Measurements from ENCODE around the gene DNAH5.

Gene DNAH5

DNA sequence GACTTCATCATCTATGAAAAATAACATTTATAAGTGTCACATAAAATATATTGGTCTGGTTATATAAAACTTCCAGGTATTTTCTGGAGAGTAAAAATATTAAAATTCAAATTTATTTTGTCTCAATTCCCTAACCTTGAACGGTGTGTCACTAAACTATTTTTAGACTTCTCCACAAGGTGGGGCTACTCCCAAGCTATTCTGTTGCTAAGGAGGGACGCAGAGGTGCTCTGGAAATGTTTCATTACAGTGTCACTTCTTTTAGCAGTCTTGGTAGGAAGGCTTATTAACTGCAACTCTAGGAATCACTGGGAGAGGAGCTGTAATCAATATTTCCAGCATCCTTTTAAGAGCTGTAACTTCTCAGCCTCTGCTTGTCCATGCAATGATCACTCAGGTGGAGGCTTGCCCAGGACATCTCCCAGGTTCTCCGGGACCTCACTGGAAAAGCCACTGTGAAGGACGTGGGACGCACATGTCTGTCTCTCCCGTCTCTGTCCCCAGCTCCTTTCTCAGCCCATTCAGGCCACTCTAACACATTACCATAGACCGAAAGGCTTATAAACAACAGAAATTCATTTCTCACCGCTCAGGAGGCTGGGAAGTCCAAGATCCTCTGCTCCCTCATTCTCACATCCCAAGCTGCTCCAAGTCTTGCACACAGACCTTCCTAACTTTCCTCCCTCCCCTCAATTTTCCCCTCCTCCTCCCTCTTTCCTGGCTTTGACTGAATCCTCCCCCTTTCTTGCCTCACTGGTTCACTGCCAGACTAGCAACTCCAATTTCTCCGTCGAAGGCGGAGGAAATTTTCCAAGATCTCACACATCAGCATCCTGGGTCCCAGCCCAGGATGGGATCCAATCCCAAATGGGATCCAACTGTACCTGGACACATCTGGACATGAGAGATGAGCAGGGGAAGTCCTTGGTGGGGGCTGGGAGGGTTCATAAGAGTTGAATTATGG is 32.7 kb upstream of the DNAH5 start:
- Histone ChIP-seq H3K4me3 (ENCODE audit: insufficient read depth, low read depth, low read length) (no peak overlapping the region), H3K4me1 (ENCODE audit: control insufficient read depth, insufficient read depth, low read length) (no peaks in the 10 kb centered on the region), H3K36me3 (ENCODE audit: control insufficient read depth, insufficient read depth, low read length) (no peaks in the 10 kb centered on the region), H3K27ac (ENCODE audit: insufficient read depth, low read depth, low read length, poor library complexity, severe bottlenecking) (no peak overlapping the region), H3K9me3 (ENCODE audit: control insufficient read depth, low read length) (no peaks in the 10 kb centered on the region), H3K27me3 (ENCODE audit: control insufficient read depth, insufficient read depth, low read length, poor library complexity, severe bottlenecking) (no peaks in the 10 kb centered on the region)
- WGBS, 2 experiments: 76 to 80% methylated on average over 11 of the region's 11 CpGs

DNA sequence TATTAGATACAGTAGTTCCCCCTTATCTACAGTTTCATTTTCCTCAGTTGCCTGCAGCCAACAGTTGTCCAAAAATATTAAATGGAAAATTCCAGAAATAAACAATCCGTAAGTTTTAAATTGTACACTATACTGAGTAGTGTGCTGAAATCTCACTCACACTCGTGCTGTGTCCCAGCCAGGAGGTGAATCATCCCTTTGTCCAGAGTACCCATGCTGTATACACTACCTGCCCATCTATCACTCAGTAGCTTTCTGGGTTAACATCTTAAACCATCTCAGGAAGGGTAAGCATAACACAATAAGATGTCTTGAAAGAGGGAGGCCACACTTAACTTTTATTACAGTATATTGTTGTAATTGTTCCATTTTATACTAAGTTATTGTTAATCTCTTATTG is 31.7 kb upstream of the DNAH5 start:
- no peak overlapping the region for H3K4me3 ChIP-seq (ENCODE audit: insufficient read depth, low read depth, low read length)
- no peaks in the 10 kb centered on the region for H3K36me3 ChIP-seq (ENCODE audit: control insufficient read depth, insufficient read depth, low read length)
- WGBS, 2 experiments: 74 to 79% methylated on average over 2 of the region's 2 CpGs
- H3K9me3 ChIP-seq (ENCODE audit: control insufficient read depth, low read length): no peaks in the 10 kb centered on the region
- no peaks in the 10 kb centered on the region for H3K4me1 ChIP-seq (ENCODE audit: control insufficient read depth, insufficient read depth, low read length)
- no peak overlapping the region for H3K27ac ChIP-seq (ENCODE audit: insufficient read depth, low read depth, low read length, poor library complexity, severe bottlenecking)
- H3K27me3 ChIP-seq (ENCODE audit: control insufficient read depth, insufficient read depth, low read length, poor library complexity, severe bottlenecking): no peaks in the 10 kb centered on the region

DNA sequence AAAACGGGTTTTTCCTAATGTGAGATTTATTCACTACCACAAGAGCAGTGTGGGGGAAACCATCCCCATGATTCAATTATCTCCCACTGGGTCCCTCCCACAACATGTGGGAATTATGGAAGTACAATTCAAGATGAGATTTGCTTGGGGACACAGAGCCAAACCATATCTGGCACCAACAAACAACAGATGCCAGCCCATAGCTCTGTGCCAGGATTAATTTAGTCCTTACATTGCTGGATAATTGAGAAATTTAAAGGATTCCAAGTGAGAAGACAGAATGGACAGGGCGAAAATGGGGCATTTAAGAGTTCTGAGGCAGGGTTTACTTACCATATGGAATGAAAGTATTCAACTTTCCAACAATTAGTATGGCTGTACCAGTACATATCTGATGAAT is 30.8 kb upstream of the DNAH5 start:
- H3K27ac ChIP-seq (ENCODE audit: insufficient read depth, low read depth, low read length, poor library complexity, severe bottlenecking): no peak overlapping the region
- no peaks in the 10 kb centered on the region for H3K36me3 ChIP-seq (ENCODE audit: control insufficient read depth, insufficient read depth, low read length)
- H3K27me3 ChIP-seq (ENCODE audit: control insufficient read depth, insufficient read depth, low read length, poor library complexity, severe bottlenecking): no peaks in the 10 kb centered on the region
- 97 to 100% methylated on average over 2 of the region's 2 CpGs for WGBS, 2 experiments
- no peaks in the 10 kb centered on the region for H3K4me1 ChIP-seq (ENCODE audit: control insufficient read depth, insufficient read depth, low read length)
- H3K9me3 ChIP-seq (ENCODE audit: control insufficient read depth, low read length): no peaks in the 10 kb centered on the region
- H3K4me3 ChIP-seq (ENCODE audit: insufficient read depth, low read depth, low read length): no peak overlapping the region

DNA sequence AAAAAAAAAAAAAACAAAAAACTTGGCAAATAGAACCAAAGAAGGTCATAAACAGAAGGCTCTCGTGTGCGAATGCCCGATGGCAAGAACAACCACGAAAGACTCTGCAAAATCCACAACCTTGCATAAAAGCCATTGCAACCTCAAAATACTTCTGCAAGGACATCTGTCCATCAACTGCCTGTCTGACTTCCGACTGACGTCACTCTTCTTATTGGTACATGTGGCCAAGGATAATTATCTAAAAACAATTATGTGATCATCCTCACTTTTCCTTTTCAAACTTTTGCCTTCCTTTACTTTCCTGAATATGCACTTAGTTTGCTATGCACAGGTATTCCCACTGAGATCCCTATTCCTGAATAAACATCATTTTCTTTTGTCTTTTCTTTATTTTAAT is 29.2 kb upstream of the DNAH5 start:
- H3K27me3 ChIP-seq (ENCODE audit: control insufficient read depth, insufficient read depth, low read length, poor library complexity, severe bottlenecking): no peaks in the 10 kb centered on the region
- H3K36me3 ChIP-seq (ENCODE audit: control insufficient read depth, insufficient read depth, low read length): no peaks in the 10 kb centered on the region
- H3K4me1 ChIP-seq (ENCODE audit: control insufficient read depth, insufficient read depth, low read length): no peaks in the 10 kb centered on the region

DNA sequence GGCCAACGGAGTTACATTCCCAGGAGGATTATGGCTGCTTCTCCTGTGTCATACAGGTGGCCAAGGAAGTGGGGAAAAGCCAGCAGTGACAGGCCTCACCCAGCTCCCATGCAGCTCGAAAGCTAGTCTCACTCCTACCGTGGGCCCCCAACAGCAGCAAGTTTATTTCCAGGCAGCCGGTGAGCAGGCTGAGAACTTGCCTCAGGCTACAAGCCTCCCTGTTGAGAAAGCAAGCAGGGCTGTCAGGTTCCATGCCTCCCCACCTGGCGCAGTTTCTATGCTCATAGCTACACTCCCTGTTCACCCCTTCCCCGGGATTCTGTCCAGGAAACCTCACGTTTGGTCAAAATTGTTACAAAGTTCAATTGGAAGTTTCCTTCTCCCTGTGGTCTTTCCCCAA is 27.5 kb upstream of the DNAH5 start:
- Histone ChIP-seq H3K4me1 (ENCODE audit: control insufficient read depth, insufficient read depth, low read length) (no peaks in the 10 kb centered on the region), H3K4me3 (ENCODE audit: insufficient read depth, low read depth, low read length) (no peak overlapping the region), H3K9me3 (ENCODE audit: control insufficient read depth, low read length) (no peaks in the 10 kb centered on the region), H3K27me3 (ENCODE audit: control insufficient read depth, insufficient read depth, low read length, poor library complexity, severe bottlenecking) (no peaks in the 10 kb centered on the region), H3K36me3 (ENCODE audit: control insufficient read depth, insufficient read depth, low read length) (no peaks in the 10 kb centered on the region), H3K27ac (ENCODE audit: insufficient read depth, low read depth, low read length, poor library complexity, severe bottlenecking) (no peak overlapping the region)
- WGBS, 2 experiments: 83 to 86% methylated on average over 7 of the region's 7 CpGs

More for the DNA sequence above, 29.2 kb upstream of the DNAH5 start:
- no peak overlapping the region for H3K4me3 ChIP-seq (ENCODE audit: insufficient read depth, low read depth, low read length)
- H3K9me3 ChIP-seq (ENCODE audit: control insufficient read depth, low read length): no peaks in the 10 kb centered on the region
- WGBS, 2 experiments: 93 to 94% methylated on average over 6 of the region's 6 CpGs
- H3K27ac ChIP-seq (ENCODE audit: insufficient read depth, low read depth, low read length, poor library complexity, severe bottlenecking): no peak overlapping the region

DNA sequence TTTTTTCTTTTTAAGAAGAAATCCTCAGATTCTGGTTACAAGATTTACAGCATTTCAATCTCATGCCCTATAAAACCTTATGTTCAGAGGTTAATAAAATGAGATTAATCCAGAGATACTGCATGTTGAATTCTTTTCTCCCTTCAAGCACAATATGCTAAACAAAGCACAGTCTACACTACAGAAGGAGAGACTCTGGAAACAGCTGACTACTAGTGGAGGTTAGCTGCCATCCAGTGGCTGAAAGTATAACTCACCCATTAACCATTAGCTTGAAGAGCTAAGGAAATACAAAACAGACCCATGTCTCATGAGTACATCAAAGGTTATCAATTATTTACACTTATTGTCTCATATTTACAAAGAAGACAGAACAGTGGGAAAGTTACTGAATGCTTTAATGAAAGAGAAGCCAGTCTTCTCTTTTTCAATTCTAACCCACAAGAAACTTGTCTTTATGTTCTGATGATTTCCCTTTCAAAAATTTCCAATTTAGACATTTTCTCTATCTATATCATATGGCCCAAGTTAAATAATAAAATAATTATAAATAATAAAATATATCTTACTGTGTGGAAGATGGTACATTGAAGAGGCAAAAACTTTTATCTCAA is 12.7 kb upstream of the DNAH5 start:
- H3K9me3 ChIP-seq (ENCODE audit: control insufficient read depth, low read length): no peaks in the 10 kb centered on the region
- H3K27ac ChIP-seq (ENCODE audit: insufficient read depth, low read depth, low read length, poor library complexity, severe bottlenecking): no peak overlapping the region
- no peaks in the 10 kb centered on the region for H3K4me1 ChIP-seq (ENCODE audit: control insufficient read depth, insufficient read depth, low read length)

DNA sequence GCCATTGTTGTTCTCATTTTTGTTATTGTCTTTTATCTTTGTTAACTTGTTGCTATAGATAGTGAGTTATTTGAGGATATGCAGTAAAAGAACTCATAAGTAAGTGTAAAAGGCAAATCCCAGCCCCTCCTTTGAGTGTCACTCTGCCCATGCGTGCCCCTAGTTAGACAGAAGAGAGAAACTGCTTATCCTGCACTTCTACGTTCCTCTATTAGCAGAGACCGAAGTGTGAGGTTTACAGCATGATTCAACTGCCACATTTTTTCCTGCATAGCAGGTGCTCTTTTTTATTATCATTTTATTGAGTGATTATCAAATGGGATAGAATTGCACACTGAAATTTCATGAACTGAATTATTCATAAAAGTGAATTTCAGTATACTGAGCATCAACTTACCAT is 12.0 kb upstream of the DNAH5 start:
- 93 to 100% methylated on average over 3 of the region's 3 CpGs for WGBS, 2 experiments
- no peaks in the 10 kb centered on the region for H3K27me3 ChIP-seq (ENCODE audit: control insufficient read depth, insufficient read depth, low read length, poor library complexity, severe bottlenecking)
- no peaks in the 10 kb centered on the region for H3K4me1 ChIP-seq (ENCODE audit: control insufficient read depth, insufficient read depth, low read length)
- no peak overlapping the region for H3K4me3 ChIP-seq (ENCODE audit: insufficient read depth, low read depth, low read length)
- no peaks in the 10 kb centered on the region for H3K9me3 ChIP-seq (ENCODE audit: control insufficient read depth, low read length)
- no peak overlapping the region for H3K27ac ChIP-seq (ENCODE audit: insufficient read depth, low read depth, low read length, poor library complexity, severe bottlenecking)
- H3K36me3 ChIP-seq (ENCODE audit: control insufficient read depth, insufficient read depth, low read length): no peaks in the 10 kb centered on the region

More for the DNA sequence above, 12.7 kb upstream of the DNAH5 start:
- Histone ChIP-seq H3K27me3 (ENCODE audit: control insufficient read depth, insufficient read depth, low read length, poor library complexity, severe bottlenecking) (no peaks in the 10 kb centered on the region), H3K36me3 (ENCODE audit: control insufficient read depth, insufficient read depth, low read length) (no peaks in the 10 kb centered on the region), H3K4me3 (ENCODE audit: insufficient read depth, low read depth, low read length) (no peak overlapping the region)

DNA sequence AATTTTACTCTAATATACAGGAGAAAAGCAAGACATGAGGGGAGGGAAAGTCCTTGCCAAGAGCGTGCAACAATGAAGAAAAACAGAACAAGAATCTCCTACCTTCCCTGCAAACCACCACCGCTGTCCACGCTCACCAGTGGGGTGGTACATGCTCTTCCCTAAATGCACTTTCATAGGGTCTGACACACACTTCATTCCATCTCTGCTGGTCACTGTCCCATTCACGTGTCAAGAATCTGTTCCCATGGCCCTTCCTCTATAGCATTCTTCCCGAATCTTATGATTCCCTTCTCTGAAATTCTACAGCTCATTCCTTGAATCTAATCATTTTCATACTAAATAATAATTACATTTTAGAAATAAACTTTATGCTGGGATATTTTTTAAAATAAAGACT is 11.4 kb upstream of the DNAH5 start:
- Histone ChIP-seq H3K4me1 (ENCODE audit: control insufficient read depth, insufficient read depth, low read length) (no peaks in the 10 kb centered on the region), H3K4me3 (ENCODE audit: insufficient read depth, low read depth, low read length) (no peak overlapping the region), H3K36me3 (ENCODE audit: control insufficient read depth, insufficient read depth, low read length) (no peaks in the 10 kb centered on the region), H3K9me3 (ENCODE audit: control insufficient read depth, low read length) (no peaks in the 10 kb centered on the region), H3K27me3 (ENCODE audit: control insufficient read depth, insufficient read depth, low read length, poor library complexity, severe bottlenecking) (no peaks in the 10 kb centered on the region), H3K27ac (ENCODE audit: insufficient read depth, low read depth, low read length, poor library complexity, severe bottlenecking) (no peak overlapping the region)
- 81 to 93% methylated on average over 5 of the region's 5 CpGs for WGBS, 2 experiments

DNA sequence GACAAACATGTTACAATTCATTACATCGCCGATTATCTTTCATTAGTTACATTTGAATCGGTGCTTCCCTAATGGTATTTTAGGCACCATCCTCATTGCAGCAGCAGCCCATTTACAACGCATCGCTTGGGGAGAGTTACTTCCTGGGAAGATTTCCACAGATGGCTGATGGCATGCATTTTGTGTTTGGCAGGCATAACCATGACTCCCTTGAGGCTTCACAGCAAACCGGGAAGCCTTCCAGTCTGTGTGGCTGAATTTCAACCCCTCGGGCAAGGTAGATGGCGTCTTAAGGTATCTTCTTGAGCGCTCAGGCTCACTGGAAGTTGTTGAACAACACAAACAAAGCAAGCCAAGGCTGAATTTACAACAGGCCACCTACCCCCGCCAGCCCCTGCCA is 1.6 kb upstream of the DNAH5 start:
- H3K27ac ChIP-seq (ENCODE audit: insufficient read depth, low read depth, low read length, poor library complexity, severe bottlenecking): no peak overlapping the region
- no peaks in the 10 kb centered on the region for H3K9me3 ChIP-seq (ENCODE audit: control insufficient read depth, low read length)
- no peaks in the 10 kb centered on the region for H3K36me3 ChIP-seq (ENCODE audit: control insufficient read depth, insufficient read depth, low read length)
- H3K4me1 ChIP-seq (ENCODE audit: control insufficient read depth, insufficient read depth, low read length): peaks cover 6% of the 10 kb centered on the region
- H3K4me3 ChIP-seq (ENCODE audit: insufficient read depth, low read depth, low read length): no peak overlapping the region
- 94 to 96% methylated on average over 10 of the region's 10 CpGs for WGBS, 2 experiments
- H3K27me3 ChIP-seq (ENCODE audit: control insufficient read depth, insufficient read depth, low read length, poor library complexity, severe bottlenecking): no peaks in the 10 kb centered on the region

DNA sequence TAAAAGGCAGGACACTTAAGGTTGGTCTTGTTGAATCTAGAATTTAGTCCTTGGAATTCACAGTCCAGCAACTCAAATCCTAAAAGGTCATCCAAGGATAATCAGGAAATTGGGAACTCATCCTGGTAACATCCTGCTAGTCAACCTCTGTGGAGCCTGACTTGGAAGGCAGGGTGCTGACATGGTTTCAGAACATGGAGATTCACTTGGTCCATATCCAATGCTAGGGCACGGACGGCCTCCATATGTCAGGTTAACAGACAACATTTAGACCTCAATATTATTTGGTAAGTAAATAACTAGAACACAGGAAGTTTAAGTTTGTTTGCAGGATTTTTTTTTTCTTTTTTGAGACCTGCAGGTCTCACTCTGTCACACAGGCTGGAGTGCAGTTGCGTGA is 783 bp upstream of the DNAH5 start:
- no peak overlapping the region for H3K27ac ChIP-seq (ENCODE audit: insufficient read depth, low read depth, low read length, poor library complexity, severe bottlenecking)
- WGBS, 2 experiments: 89 to 94% methylated on average over 3 of the region's 3 CpGs
- no peaks in the 10 kb centered on the region for H3K36me3 ChIP-seq (ENCODE audit: control insufficient read depth, insufficient read depth, low read length)
- H3K4me3 ChIP-seq (ENCODE audit: insufficient read depth, low read depth, low read length): no peak overlapping the region
- peaks cover 6% of the 10 kb centered on the region for H3K4me1 ChIP-seq (ENCODE audit: control insufficient read depth, insufficient read depth, low read length)
- H3K27me3 ChIP-seq (ENCODE audit: control insufficient read depth, insufficient read depth, low read length, poor library complexity, severe bottlenecking): no peaks in the 10 kb centered on the region
- H3K9me3 ChIP-seq (ENCODE audit: control insufficient read depth, low read length): no peaks in the 10 kb centered on the region

Data from ectodermal cell (in vitro differentiated cells).